Lower leg skin (tissue), 3 donors: ENCODE measurements around the gene ANKRD52.
"Not testable (repeated sequence)": the region's sequence is repeated elsewhere in the genome, so short reads cannot be mapped to it uniquely, and the experiment has no call there.

Experiments
- CTCF ChIP-seq, 3 donors: fragments of 450-650 bp; IDR thresholded peaks; one replicate each; pipeline ENCODE4 v1.5.1; 2016; ENCODE audit warnings: antibody characterized with exemption in 3 of 3, mild to moderate bottlenecking in 3 of 3, moderate library complexity in 2 of 3
- POLR2A ChIP-seq, 2 donors: fragments of 450-650 bp; IDR thresholded peaks; one replicate each; pipeline ENCODE4 v1.6.1; 2016 to 2017; ENCODE audit warnings: antibody characterized with exemption in 2 of 2, mild to moderate bottlenecking in 1 of 2, moderate library complexity in 1 of 2

- TF ChIP-seq CTCF, POLR2A (IDR thresholded peaks at IDR 0.05): not testable (repeated sequence)
These were observed 8.0 kb upstream of the ANKRD52 start for GRCh38 chr12:56266068-56266692.
